HEK293T (cell line): ENCODE data around the gene CSNK2A1.

Source experiments
- CTCF ChIA-PET: fragments of 350-600 bp; formaldehyde crosslinking; extraction: SDS; loops from one replicate; lab custom pipeline; 2021; ENCODE audit warnings: antibody characterized with exemption, inconsistent platforms; lab: Yijun Ruan, JAX
- POLR2A ChIA-PET: fragments of 350-600 bp; formaldehyde crosslinking; extraction: SDS; loops from one replicate; lab custom pipeline; 2020; ENCODE audit warnings: antibody characterized with exemption, inconsistent platforms; lab: Yijun Ruan, JAX
- DNase-seq: peaks from one replicate; pipeline ENCODE4 v3.0.0; 2012; ENCODE audit warnings: mixed read lengths; ENCODE audit errors: extremely low spot score
- ARNT ChIP-seq: fragments of 450-650 bp; IDR thresholded peaks from 2 replicates; pipeline ENCODE4 v1.6.1; 2017; ENCODE audit warnings: mild to moderate bottlenecking
- BHLHE40 ChIP-seq: fragments of 450-650 bp; IDR thresholded peaks from 2 replicates; pipeline ENCODE4 v1.6.1; 2016; ENCODE audit warnings: mild to moderate bottlenecking, moderate library complexity, borderline replicate concordance
- CTBP1 ChIP-seq: fragments of 450-650 bp; IDR thresholded peaks from 2 replicates; pipeline ENCODE4 v1.6.1; 2016; ENCODE audit warnings: borderline replicate concordance
- ELF4 ChIP-seq: fragments of 450-650 bp; IDR thresholded peaks from 2 replicates; pipeline ENCODE4 v1.6.1; 2017; ENCODE audit warnings: antibody characterized with exemption
- FOXA1 ChIP-seq: fragments of 450-650 bp; IDR thresholded peaks from 2 replicates; pipeline ENCODE4 v1.6.1; 2016; ENCODE audit warnings: mild to moderate bottlenecking
- FOXK2 ChIP-seq: fragments of 450-650 bp; IDR thresholded peaks from 2 replicates; pipeline ENCODE4 v1.6.1; 2016; ENCODE audit warnings: mild to moderate bottlenecking
- FOXM1 ChIP-seq: fragments of 450-650 bp; IDR thresholded peaks from 2 replicates; pipeline ENCODE4 v1.6.1; 2017; ENCODE audit warnings: mild to moderate bottlenecking, borderline replicate concordance
- HDGF ChIP-seq: fragments of 450-650 bp; IDR thresholded peaks from 2 replicates; pipeline ENCODE4 v1.6.1; 2017; ENCODE audit warnings: antibody characterized with exemption, borderline replicate concordance
- L3MBTL2 ChIP-seq: fragments of 450-650 bp; conservative IDR thresholded peaks from 2 replicates; pipeline ENCODE4 v1.6.1; 2016; ENCODE audit warnings: mild to moderate bottlenecking
- LEF1 ChIP-seq: fragments of 450-650 bp; IDR thresholded peaks from 2 replicates; pipeline ENCODE4 v1.6.1; 2017; ENCODE audit warnings: mild to moderate bottlenecking, borderline replicate concordance
- NFRKB ChIP-seq: fragments of 450-650 bp; IDR thresholded peaks from 2 replicates; pipeline ENCODE4 v1.6.1; 2016; ENCODE audit warnings: mild to moderate bottlenecking, moderate library complexity
- SP1 ChIP-seq: fragments of 450-650 bp; IDR thresholded peaks from 2 replicates; pipeline ENCODE4 v1.6.1; 2017
- SUZ12 ChIP-seq: fragments of 450-650 bp; IDR thresholded peaks from 2 replicates; pipeline ENCODE4 v1.6.1; 2016; ENCODE audit warnings: mild to moderate bottlenecking
- TARDBP ChIP-seq: fragments of 450-650 bp; IDR thresholded peaks from 2 replicates; pipeline ENCODE4 v1.6.1; 2016
- ZNF384 ChIP-seq: fragments of 450-650 bp; IDR thresholded peaks from 2 replicates; pipeline ENCODE4 v1.6.1; 2016
- TF ChIP-seq, protein P1 (sequence below): fragments of 450-650 bp; IDR thresholded peaks from 2 replicates; pipeline ENCODE4 v1.6.1; 2016

Gene CSNK2A1

DNA sequence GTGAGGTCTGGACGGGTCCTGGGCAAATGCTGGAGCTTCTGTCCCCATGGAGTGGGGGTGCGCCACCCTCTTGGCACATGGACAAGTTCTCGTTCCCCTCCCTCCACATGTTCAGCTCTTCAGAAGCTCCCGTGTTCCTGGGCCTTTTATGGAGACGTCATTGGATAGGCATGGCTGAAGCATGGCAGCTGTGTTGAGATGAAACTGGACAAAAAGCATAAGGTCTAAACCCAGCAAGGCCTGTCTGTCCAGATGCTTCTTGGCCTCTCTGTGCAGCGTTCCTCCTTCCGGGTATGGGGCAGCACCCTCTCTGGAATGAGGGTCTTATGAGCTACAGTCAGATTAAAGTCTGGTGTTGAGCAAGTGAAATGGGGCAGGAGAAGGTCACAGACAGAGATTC lies 108.0 kb downstream of the CSNK2A1 start:
- TF ChIP-seq BHLHE40 (no peak), CTBP1 (no peak), ZNF384 (no peak), SP1 (no peak), FOXA1 (no peak), NFRKB (no peak), L3MBTL2 (no peak), ARNT (no peak), FOXM1 (no peak), ELF4 (no peak), FOXK2 (no peak), LEF1 (no peak), TARDBP (no peak), HDGF (no peak), SUZ12 (no peak)
- TF ChIP-seq, protein P1, sequence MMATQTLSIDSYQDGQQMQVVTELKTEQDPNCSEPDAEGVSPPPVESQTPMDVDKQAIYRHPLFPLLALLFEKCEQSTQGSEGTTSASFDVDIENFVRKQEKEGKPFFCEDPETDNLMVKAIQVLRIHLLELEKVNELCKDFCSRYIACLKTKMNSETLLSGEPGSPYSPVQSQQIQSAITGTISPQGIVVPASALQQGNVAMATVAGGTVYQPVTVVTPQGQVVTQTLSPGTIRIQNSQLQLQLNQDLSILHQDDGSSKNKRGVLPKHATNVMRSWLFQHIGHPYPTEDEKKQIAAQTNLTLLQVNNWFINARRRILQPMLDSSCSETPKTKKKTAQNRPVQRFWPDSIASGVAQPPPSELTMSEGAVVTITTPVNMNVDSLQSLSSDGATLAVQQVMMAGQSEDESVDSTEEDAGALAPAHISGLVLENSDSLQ, result no peak
- CTCF ChIA-PET, result no interaction called here
- no peak for DNase-seq
- POLR2A ChIA-PET, result no interaction called here

DNA sequence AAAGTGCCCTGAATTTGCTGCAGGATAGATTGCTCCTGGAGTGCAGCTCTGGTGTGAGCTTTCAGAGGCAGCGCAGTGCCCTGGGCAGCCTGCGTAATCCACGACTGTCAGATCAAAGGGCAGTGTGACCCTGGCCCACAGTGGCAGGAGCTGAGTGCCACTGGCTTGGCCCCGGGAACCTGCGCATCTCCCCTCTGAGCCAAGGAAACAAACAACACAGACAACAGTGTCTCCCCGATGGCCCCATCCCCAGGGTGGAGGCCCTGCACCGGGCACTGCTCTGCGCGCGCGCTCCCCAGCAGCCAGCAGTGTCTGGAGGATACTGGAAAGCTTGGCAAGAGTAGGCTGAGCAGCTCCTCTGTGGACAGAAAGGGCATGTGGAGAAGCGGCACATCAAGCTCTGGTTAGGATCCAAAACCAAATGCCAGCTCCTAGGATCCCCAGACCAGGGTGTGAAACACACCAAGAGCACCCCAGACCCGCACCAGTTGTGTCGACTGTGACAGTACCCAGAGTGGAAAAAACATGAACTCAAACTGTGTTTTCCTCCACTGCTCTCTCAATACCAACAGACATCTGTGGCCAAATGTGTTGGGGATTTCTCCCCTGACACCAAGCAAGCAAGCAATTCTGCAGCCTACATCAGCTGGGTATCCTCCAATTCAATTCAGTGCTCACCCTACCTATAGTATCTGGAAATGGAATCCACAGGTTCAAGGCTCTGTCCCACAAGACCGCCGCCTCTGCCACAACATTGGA lies 108.8 kb downstream of the CSNK2A1 start:
- ChIA-PET POLR2A (no interaction called here), CTCF (interaction anchor here (0.5 kb wide), 1 partner anchor 84 kb away, joined by 6 read pairs; no protein-coding TSS in a partner anchor)
- no peak for TF ChIP-seq LEF1
- TF ChIP-seq FOXK2, result no peak
- no peak for TF ChIP-seq L3MBTL2
- no peak for TF ChIP-seq FOXA1
- TF ChIP-seq ELF4, result no peak
- TF ChIP-seq TARDBP, result no peak
- TF ChIP-seq, protein P1, result no peak
- no peak for TF ChIP-seq CTBP1
- no peak for TF ChIP-seq FOXM1
- no peak for TF ChIP-seq SP1
- TF ChIP-seq ZNF384, result no peak
- no peak for TF ChIP-seq NFRKB
- no peak for TF ChIP-seq HDGF
- no peak for TF ChIP-seq ARNT
- TF ChIP-seq SUZ12, result no peak
- no peak for TF ChIP-seq BHLHE40
- no peak for DNase-seq

DNA sequence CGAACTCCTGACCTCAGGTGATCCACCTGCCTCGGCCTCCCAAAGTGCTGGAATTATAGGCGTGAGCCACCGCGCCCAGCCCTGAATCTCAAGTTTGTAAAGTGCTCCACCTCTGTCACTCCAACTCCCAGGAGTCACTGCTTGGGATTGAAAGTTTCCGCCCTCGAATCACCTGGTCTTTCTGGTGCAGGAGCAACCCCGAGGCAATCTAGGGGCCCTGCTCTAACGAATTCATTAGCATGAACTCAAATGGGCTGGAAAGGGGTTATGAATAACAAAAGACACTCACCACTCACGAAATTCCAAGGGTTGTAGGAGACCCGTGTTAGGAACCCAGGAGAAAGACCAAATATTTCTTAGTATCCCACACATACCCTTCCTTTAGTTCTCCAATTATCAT lies 109.4 kb downstream of the CSNK2A1 start:
- ChIA-PET POLR2A (no interaction called here), CTCF (interaction anchor here (0.5 kb wide), 1 partner anchor 84 kb away, joined by 6 read pairs; no protein-coding TSS in a partner anchor)
- DNase-seq, result no peak
- TF ChIP-seq BHLHE40, result no peak
- no peak for TF ChIP-seq ELF4
- no peak for TF ChIP-seq NFRKB

DNA sequence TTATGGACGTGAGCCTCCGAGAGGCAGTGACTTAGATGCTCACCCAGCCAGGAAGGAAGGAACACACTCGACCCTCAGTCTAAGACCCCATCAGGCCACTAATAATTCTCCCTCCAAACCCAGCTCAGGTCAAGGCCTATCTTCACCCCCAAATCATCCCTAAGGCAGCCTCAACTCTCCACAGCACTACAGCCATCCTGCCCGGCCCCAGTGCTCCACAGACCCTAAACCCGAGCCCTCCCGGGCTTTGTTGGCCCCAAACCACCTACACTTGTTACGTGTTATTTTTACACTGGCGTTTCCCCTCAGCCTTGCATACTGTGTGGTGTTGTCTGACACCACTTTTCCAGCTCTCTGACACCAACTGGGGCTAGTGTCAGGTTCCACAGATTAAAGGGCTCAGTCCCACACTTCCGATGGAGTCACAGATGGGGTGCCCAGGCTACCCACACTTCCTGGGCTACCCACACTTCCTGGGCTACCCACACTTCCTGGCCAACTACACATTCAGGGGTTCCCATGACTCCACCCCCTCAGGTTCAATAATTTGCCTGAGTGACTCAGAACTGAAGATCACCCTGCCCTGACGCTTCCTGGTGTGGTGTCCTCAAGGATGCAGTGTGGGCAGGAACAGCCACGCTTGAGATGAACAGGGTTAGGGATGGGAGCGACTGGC lies 110.2 kb downstream of the CSNK2A1 start:
- DNase-seq, result no peak
- CTCF ChIA-PET, result no interaction called here
- POLR2A ChIA-PET, result no interaction called here
- TF ChIP-seq, protein P1, result no peak
- TF ChIP-seq L3MBTL2 (no peak), TARDBP (no peak), LEF1 (no peak), CTBP1 (no peak), SP1 (no peak), FOXA1 (no peak), ZNF384 (no peak), SUZ12 (no peak), FOXM1 (no peak), ELF4 (no peak), NFRKB (no peak), FOXK2 (no peak), HDGF (no peak), BHLHE40 (no peak), ARNT (no peak)

DNA sequence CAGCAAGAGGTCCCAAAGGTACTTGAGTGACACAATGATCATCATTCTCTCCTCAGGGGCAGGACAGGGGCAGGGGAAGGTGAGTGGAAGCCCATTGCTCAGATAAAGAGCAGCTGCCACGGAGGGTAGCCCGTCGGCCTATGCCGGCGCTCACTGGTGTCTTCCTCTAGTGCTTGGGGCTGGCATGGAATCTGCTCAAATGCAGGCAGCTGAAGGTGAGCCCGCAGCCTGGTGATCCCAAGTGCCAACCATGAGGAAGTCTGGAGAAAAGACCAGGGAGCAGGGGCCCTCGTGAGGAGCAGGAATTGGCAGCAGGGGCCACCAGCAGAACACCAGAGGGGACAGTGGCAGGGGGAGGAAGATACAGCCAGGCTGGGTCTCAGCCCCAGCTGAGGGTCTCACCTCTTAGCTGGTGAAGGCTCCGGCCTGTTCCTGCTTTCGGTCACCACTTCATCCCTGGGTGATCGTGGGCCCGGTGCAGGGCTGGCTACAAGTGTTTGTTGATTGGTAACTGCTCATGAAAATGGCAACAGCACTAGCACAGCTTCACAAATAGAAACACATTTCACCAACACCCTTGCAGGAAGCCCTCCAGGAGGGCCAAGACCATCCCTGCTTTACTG lies 110.8 kb downstream of the CSNK2A1 start:
- TF ChIP-seq ARNT, result no peak
- TF ChIP-seq FOXA1, result no peak
- no peak for TF ChIP-seq NFRKB
- CTCF ChIA-PET, result no interaction called here
- no peak for DNase-seq
- POLR2A ChIA-PET, result no interaction called here
